ENCODE measurements around the gene INPP5J.

DNA sequence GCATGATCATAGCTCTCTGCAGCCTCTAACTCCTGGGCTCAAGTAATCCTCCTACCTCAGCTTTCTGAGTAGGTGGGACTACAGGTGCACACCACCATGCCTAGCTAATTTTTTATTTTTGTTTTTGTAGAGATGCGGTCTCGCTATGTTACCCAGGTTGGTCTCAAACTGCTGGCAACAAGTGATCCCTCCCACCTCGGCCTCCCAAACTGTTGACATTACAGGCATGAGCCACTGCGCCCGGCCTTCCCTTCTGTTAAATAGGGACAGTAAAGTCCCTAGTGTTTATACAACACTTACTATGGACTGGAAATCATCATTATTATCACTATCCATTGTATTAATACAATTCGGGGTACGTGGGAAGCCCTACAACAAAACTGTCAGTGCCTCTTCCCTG is 28.0 kb upstream of the INPP5J start:
- TF ChIP-seq, protein P1, sequence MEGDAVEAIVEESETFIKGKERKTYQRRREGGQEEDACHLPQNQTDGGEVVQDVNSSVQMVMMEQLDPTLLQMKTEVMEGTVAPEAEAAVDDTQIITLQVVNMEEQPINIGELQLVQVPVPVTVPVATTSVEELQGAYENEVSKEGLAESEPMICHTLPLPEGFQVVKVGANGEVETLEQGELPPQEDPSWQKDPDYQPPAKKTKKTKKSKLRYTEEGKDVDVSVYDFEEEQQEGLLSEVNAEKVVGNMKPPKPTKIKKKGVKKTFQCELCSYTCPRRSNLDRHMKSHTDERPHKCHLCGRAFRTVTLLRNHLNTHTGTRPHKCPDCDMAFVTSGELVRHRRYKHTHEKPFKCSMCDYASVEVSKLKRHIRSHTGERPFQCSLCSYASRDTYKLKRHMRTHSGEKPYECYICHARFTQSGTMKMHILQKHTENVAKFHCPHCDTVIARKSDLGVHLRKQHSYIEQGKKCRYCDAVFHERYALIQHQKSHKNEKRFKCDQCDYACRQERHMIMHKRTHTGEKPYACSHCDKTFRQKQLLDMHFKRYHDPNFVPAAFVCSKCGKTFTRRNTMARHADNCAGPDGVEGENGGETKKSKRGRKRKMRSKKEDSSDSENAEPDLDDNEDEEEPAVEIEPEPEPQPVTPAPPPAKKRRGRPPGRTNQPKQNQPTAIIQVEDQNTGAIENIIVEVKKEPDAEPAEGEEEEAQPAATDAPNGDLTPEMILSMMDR (IDR thresholded peaks at IDR 0.05; ENCODE audit: poor library complexity, severe bottlenecking) = no peak
- no peak for TF ChIP-seq EZH2 (IDR thresholded peaks at IDR 0.05; ENCODE audit: borderline replicate concordance, insufficient read depth, low read length, poor library complexity, severe bottlenecking)
- TF ChIP-seq POLR2AphosphoS5 (IDR thresholded peaks at IDR 0.05) = no peak
- TF ChIP-seq, protein P2, sequence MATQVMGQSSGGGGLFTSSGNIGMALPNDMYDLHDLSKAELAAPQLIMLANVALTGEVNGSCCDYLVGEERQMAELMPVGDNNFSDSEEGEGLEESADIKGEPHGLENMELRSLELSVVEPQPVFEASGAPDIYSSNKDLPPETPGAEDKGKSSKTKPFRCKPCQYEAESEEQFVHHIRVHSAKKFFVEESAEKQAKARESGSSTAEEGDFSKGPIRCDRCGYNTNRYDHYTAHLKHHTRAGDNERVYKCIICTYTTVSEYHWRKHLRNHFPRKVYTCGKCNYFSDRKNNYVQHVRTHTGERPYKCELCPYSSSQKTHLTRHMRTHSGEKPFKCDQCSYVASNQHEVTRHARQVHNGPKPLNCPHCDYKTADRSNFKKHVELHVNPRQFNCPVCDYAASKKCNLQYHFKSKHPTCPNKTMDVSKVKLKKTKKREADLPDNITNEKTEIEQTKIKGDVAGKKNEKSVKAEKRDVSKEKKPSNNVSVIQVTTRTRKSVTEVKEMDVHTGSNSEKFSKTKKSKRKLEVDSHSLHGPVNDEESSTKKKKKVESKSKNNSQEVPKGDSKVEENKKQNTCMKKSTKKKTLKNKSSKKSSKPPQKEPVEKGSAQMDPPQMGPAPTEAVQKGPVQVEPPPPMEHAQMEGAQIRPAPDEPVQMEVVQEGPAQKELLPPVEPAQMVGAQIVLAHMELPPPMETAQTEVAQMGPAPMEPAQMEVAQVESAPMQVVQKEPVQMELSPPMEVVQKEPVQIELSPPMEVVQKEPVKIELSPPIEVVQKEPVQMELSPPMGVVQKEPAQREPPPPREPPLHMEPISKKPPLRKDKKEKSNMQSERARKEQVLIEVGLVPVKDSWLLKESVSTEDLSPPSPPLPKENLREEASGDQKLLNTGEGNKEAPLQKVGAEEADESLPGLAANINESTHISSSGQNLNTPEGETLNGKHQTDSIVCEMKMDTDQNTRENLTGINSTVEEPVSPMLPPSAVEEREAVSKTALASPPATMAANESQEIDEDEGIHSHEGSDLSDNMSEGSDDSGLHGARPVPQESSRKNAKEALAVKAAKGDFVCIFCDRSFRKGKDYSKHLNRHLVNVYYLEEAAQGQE (IDR thresholded peaks at IDR 0.05; ENCODE audit: borderline replicate concordance) = no peak
- TF ChIP-seq EP300 (conservative IDR thresholded peaks at IDR 0.05; ENCODE audit: poor library complexity, severe bottlenecking) = no peak
- no peak for TF ChIP-seq SMC3 (conservative IDR thresholded peaks at IDR 0.05; ENCODE audit: poor library complexity)
- TF ChIP-seq MXI1 (conservative IDR thresholded peaks at IDR 0.05; ENCODE audit: poor library complexity, severe bottlenecking) = no peak
- no peak for TF ChIP-seq RAD21 (conservative IDR thresholded peaks at IDR 0.05)
- no peak for TF ChIP-seq TAF1 (IDR thresholded peaks at IDR 0.05; ENCODE audit: low read depth)
